Effector memory CD4-positive, alpha-beta T cell (primary cell): ENCODE measurements around the gene ATP13A1.
"Not testable (repeated sequence)": the region's sequence is repeated elsewhere in the genome, so short reads cannot be mapped to it uniquely, and the experiment has no call there.

Source experiments
- DNase-seq, 3 donors: peaks; one replicate each; pipeline ENCODE4 v3.0.0-alpha.2; 2020
- H3K27ac ChIP-seq: 2 replicates; pipeline ENCODE4 v1.7.0; 2013; ENCODE audit warnings: mild to moderate bottlenecking, low read length, moderate library complexity; ENCODE audit not compliant: insufficient read depth, poor library complexity, severe bottlenecking
- H3K27me3 ChIP-seq: replicated peaks from 2 replicates; pipeline ENCODE4 v1.7.0; 2013; ENCODE audit warnings: mild to moderate bottlenecking, low read length; ENCODE audit not compliant: insufficient read depth, control insufficient read depth, poor library complexity, severe bottlenecking
- H3K36me3 ChIP-seq: 2 replicates; pipeline ENCODE4 v1.7.0; 2013; ENCODE audit warnings: mild to moderate bottlenecking, low read length, moderate library complexity; ENCODE audit not compliant: control insufficient read depth, insufficient read depth
- H3K4me1 ChIP-seq: 2 replicates; pipeline ENCODE4 v1.7.0; 2013; ENCODE audit warnings: low read length, mild to moderate bottlenecking; ENCODE audit not compliant: control insufficient read depth, insufficient read depth, poor library complexity, severe bottlenecking
- H3K4me3 ChIP-seq: 2 replicates; pipeline ENCODE4 v1.7.0; 2013; ENCODE audit warnings: low read length, low read depth, mild to moderate bottlenecking; ENCODE audit not compliant: insufficient read depth, poor library complexity, severe bottlenecking
- H3K9me3 ChIP-seq: 2 replicates; pipeline ENCODE4 v1.7.0; 2013; ENCODE audit warnings: mild to moderate bottlenecking, low read length, moderate library complexity; ENCODE audit not compliant: control insufficient read depth

Gene ATP13A1

GRCh38 chr19:19665420-19665948 lies 2.0 kb upstream of the ATP13A1 start:
- peaks cover 31% of the 10 kb centered on the region for H3K4me1 ChIP-seq
- not testable (repeated sequence) for H3K9me3 ChIP-seq, H3K27ac ChIP-seq, DNase-seq, H3K36me3 ChIP-seq, H3K4me3 ChIP-seq, H3K27me3 ChIP-seq

GRCh38 chr19:19662871-19663255 lies 613 bp downstream of the ATP13A1 start:
- Histone ChIP-seq H3K27me3 (no peaks in the 10 kb centered on the region), H3K27ac (peak overlapping the region; percentile 92), H3K9me3 (no peaks in the 10 kb centered on the region), H3K4me1 (peaks cover 23% of the 10 kb centered on the region), H3K36me3 (peaks cover 20% of the 10 kb centered on the region), H3K4me3 (peak overlapping the region; percentile 58)
- DNase-seq = no peak

GRCh38 chr19:19662344-19662743 lies 1.1 kb downstream of the ATP13A1 start:
- H3K27me3 ChIP-seq = no peaks in the 10 kb centered on the region
- H3K27ac ChIP-seq = peak overlapping the region; percentile 92
- no peaks in the 10 kb centered on the region for H3K9me3 ChIP-seq
- H3K4me1 ChIP-seq = peaks cover 23% of the 10 kb centered on the region
- no peak for DNase-seq
- H3K4me3 ChIP-seq = peak overlapping the region; percentile 58
- H3K36me3 ChIP-seq = peaks cover 25% of the 10 kb centered on the region

GRCh38 chr19:19661675-19662251 lies 1.7 kb downstream of the ATP13A1 start:
- peaks cover 31% of the 10 kb centered on the region for H3K36me3 ChIP-seq
- peak overlapping the region; percentile 92 for H3K27ac ChIP-seq
- H3K4me3 ChIP-seq = peak overlapping the region; percentile 58
- DNase-seq = peak in 2 of 3 donors; percentile 44 to 48
- H3K9me3 ChIP-seq = no peaks in the 10 kb centered on the region
- peaks cover 20% of the 10 kb centered on the region for H3K4me1 ChIP-seq
- H3K27me3 ChIP-seq = no peaks in the 10 kb centered on the region

- peaks cover 18% of the 10 kb centered on the region for H3K4me1 ChIP-seq
- no peak for DNase-seq
- peak overlapping the region; percentile 92 for H3K27ac ChIP-seq
Measured at GRCh38 chr19:19661141-19661674, 2.3 kb downstream of the ATP13A1 start.

GRCh38 chr19:19659646-19660245 lies 3.7 kb downstream of the ATP13A1 start:
- no peaks in the 10 kb centered on the region for H3K9me3 ChIP-seq
- DNase-seq = no peak
- no peaks in the 10 kb centered on the region for H3K27me3 ChIP-seq
- H3K27ac ChIP-seq = no peak overlapping the region
- H3K4me3 ChIP-seq = no peak overlapping the region
- peaks cover 18% of the 10 kb centered on the region for H3K4me1 ChIP-seq
- peaks cover 51% of the 10 kb centered on the region for H3K36me3 ChIP-seq

More at GRCh38 chr19:19661141-19661674, 2.3 kb downstream of the ATP13A1 start:
- Histone ChIP-seq H3K27me3 (no peaks in the 10 kb centered on the region), H3K4me3 (no peak overlapping the region), H3K36me3 (peaks cover 36% of the 10 kb centered on the region), H3K9me3 (no peaks in the 10 kb centered on the region)

GRCh38 chr19:19657397-19657783 lies 6.1 kb downstream of the ATP13A1 start:
- Histone ChIP-seq H3K4me1 (peaks cover 11% of the 10 kb centered on the region), H3K36me3 (peaks cover 74% of the 10 kb centered on the region), H3K4me3 (no peak overlapping the region), H3K27ac (no peak overlapping the region), H3K27me3 (no peaks in the 10 kb centered on the region), H3K9me3 (no peaks in the 10 kb centered on the region)
- DNase-seq = no peak

GRCh38 chr19:19656451-19657396 lies 6.8 kb downstream of the ATP13A1 start:
- DNase-seq = no peak
- Histone ChIP-seq H3K27me3 (no peaks in the 10 kb centered on the region), H3K27ac (no peak overlapping the region), H3K36me3 (peaks cover 81% of the 10 kb centered on the region), H3K4me1 (peaks cover 5% of the 10 kb centered on the region), H3K9me3 (no peaks in the 10 kb centered on the region), H3K4me3 (no peak overlapping the region)

- Histone ChIP-seq H3K36me3 (peaks cover 90% of the 10 kb centered on the region), H3K27me3 (no peaks in the 10 kb centered on the region), H3K27ac (no peak overlapping the region), H3K4me3 (no peak overlapping the region), H3K4me1 (no peaks in the 10 kb centered on the region), H3K9me3 (no peaks in the 10 kb centered on the region)
- no peak for DNase-seq
Measured at GRCh38 chr19:19655641-19656343, 7.7 kb downstream of the ATP13A1 start.
